ENCODE results near the gene RRAS.

Gene RRAS

GRCh38 chr19:49593233-49594113 is 46.5 kb downstream of the RRAS start:
- peak; percentile 41 for FAIRE-seq

- FAIRE-seq, result no peak
These were observed 47.3 kb downstream of the RRAS start for GRCh38 chr19:49592486-49593232.

DNA sequence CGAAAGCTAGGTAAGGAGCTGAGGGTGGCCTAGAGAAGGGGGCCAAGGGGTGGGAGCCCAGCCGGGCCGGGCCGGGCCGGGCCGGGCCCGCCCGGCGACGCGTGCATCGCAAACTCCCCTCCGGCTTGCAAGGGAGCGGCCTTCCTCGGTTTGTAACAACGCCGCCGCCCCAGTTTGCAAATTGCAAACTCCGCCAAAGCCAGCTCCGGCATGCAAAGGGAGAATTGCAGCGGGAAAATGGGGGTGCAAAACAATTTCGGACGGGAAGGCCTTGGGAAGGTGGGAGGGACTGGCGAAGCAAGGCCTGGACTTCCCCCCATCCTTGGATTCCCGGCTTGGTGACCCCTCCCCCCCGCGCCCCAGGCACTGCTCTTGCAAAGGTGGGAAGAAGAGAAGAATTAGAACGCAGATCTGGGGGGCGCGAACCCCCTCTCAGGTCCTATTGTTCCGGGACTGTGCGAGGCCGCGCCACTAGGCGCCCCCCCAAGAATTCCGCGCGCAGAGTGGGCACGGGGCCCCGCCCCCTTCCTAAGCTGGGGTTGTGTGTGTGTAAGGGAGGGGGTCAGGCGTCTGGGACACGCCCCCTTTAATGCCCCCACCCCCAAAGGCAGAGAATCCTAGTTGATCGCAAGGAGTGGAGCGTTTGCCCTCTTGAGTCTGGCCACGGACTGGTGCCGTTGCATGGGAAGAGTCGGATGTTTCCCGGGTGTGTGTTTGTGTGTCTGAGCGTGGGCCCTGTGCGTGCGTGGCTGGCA is 48.0 kb downstream of the RRAS start:
- no peak for FAIRE-seq

DNA sequence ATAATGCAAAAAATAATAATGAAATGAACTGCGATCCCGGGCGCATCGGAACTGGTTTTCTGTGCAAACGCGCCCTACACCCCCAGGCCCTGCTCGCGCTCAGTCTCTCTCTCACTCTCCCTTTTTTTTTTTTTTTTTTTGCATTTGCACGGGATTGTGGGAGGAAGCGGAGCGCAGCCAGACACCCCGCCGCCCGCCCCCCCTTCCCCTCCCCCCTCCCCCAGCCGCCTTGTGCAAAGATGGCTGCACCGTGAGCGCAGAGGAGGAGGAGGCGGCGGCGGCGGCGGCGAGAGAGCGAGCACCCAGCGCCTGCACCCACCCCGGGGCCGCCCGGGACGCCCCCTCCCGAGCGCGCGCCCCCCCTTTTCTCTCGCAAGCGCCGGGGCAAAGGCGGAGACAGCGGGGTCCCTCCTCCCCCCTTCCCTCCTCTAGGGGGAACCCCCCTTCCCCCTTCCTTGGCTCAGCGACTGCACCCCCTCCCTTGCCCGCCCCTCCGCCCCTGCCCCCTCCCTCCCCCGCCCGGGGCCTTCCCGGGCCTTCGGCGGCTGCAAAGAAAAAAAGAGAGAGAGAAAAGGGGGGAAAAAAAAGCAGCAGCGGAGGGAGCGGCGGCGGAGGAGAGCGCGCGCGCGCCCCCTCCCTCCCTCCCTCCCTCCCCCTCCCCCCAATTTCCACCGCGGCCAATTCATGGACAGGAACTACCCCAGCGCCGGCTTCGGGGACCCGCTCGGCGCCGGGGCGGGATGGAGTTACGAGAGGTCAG is 48.8 kb downstream of the RRAS start, which contains the start of gene PRR12:
PRR12 (plus strand) TSS at position 212 of the 760 bp plus-strand sequence; CDS start at position 685, 473 bp downstream.
- no peak for FAIRE-seq

DNA sequence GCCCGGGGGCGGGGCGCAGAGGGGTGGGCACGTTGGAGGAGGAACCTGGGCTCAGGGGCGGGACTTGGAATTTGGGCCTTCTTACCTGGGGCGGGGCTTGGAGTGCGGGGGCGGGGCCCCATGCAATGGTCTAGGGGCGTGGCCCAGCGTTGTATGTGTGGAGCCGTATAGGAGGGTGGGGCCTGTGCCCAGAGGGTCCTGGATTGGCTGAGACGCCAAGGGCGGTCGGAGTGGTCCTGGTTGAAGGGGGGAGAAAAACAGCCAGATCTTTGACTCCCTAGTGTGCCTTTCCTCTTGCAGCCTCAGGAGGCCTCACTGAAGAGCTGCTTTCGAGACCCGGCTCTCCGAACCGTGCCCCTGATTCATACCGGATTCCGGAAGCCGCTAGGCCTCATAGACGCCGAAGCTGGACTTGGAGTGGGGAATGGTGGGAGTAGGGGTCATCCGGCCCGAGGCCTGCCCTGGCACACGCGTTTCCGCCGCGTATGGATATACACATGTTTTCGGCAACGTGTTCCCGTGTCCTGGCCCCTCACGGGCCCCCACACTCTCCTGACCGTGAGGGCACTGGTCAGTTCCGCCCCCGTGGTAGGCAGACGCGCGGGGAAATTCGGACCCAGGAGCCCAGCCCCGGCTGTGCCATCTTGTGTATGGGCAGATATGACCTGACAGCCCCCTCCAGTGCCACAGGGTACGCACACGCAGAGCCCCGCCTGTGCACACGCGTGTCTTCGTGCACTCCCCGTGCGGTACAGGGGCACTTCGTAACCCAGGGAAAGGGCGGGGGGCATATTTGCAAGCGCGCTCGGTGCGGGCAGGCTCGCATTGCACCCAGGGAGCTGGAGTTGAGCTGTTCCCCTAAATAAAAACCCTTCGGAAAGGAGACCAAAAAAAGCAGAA is 49.6 kb downstream of the RRAS start:
- FAIRE-seq, result peak; percentile 74

DNA sequence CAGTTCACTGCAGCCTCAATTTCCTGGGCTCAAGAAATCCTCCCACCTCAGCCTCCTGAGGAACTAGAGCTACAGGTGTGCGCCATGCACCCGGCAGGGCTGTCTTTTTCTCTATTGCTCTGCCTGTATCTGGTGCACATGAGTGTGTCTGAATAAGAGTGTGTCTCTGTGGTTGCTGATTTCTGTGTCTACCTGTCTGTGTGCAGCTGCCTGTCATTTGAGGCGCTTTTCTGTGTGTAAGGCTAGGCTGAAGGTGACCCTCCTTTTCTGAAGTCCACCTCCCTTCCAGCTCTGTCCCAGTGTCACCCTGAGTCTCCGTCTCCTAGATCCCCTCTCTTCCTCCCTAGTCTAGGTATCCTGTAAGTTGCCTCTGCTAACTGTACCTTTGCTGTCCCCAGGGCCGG is 50.4 kb downstream of the RRAS start:
- FAIRE-seq, result no peak

DNA sequence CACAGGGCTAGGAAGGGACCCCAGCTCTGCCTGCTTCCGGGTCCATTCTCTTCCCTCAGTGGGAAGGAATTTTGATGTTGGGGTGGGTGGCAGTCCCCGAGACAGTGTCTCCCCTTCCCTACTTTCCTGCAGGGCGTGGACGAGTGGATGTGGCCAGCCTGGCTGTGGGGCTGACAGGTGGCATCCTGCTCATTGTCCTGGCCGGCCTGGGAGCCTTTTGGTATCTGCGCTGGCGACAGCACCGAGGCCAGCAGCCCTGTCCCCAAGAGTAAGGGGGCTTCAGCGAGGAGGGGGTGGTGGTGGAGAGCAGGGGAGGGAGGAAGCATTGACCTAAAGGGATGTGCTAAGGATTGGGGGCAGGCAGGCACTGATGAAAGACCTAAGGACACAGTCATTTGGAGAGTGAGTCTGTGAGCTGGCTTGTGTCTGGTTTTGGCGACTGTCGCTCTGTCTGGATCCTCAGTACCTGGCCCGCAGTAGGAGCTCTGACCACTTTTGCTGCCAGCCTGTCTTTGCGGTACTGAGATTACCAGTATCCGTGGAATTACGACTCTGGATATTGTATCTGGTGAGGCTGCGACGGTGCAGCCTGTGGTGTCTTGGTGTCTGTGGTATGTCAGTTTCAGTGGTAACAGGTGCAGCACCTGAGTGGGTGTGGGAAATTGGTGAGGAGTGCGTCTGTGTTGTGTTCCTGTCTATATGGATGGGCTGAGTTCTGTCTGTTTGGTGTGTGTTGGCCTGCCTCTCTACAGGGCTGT is 51.4 kb downstream of the RRAS start:
- FAIRE-seq, result no peak

DNA sequence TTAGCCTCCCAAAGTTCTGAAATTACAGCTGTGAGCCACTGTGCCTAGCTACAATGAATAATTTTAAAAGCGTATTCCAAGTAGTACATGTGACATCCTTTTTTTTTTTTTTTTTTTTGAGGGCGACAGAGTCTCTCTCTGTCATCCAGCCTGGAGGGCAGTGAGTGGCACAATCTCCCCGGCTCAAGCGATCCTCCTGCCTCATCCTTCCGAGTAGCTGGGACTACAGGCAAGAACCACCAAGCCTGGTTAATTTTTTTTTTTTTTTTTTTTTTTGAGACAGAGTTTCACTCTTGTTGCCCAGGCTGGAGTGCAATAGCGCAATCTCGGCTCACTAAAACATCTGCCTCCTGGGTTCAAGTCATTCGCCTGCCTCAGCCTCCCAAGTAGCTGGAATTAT is 52.7 kb downstream of the RRAS start:
- no peak for FAIRE-seq

Measured in TTC549 (cell line).